ENCODE data around the gene ATG10.
A peak's percentile ranks its signal among the peaks of the same experiment; 100 is the strongest.
"Not testable (repeated sequence)": the region's sequence is repeated elsewhere in the genome, so short reads cannot be mapped to it uniquely, and the experiment has no call there.

ATG10 gene

GRCh38 chr5:82222597-82223574 lies 251.1 kb downstream of the ATG10 start:
- no peak for DNase-seq (ENCODE audit: low read depth)

DNA sequence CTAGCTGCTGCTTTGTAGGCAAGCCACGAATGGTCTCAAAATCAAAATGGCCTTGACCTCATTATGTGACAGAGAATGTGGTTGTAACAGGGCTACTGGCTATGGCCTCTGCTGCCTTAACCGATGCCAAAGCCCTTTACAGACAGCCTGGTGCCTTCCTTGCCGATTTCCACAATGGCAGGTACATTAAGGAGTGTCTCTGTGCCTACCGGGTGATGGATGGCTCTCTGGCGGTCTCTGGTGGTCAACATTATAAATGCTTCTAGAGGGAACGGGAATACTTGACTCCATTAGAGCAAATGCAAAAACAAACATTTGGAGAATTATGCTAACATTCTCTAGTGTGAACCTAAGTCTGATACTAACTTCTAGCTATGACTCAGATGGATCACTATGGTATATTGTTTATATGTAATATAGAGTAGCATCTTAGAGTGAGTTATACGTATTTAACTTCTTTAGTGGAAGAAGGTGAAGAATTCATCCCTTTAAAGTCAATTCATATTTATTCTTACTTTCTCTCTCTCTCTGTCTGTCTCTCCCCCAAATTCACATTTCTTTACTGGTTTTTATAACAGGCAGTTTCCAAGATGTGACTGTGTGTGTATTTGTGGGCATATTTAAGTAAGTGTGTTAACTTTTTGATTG lies 253.8 kb downstream of the ATG10 start:
- DNase-seq (ENCODE audit: low read depth), result peak; percentile 41

GRCh38 chr5:82234885-82235284 lies 263.1 kb downstream of the ATG10 start:
- no peak for DNase-seq (ENCODE audit: low read depth)

- no peak for DNase-seq (ENCODE audit: low read depth)
These were observed 272.3 kb downstream of the ATG10 start for GRCh38 chr5:82244151-82244550.

GRCh38 chr5:82244854-82245635 lies 273.2 kb downstream of the ATG10 start:
- DNase-seq (ENCODE audit: low read depth), result no peak

GRCh38 chr5:82246960-82247574 lies 275.2 kb downstream of the ATG10 start:
- no peak for DNase-seq (ENCODE audit: low read depth)

DNA sequence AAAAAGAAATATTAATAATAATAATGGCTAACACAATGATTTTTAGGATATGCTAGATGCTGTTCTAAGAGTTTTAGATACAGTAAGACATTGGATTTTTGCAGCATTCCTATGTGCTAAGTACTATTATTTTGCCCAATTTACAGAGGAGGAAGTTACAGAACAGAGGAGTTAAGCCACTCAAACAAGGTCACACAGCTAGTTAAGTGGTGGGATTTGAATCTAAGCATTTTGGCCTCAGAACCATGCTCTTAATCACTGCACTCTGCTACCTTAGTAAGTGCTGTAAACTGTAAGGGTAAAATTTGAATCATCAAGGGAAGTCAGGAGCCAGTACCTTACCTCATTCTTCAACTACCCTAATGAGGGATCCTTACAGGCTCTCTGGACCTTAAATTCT lies 280.9 kb downstream of the ATG10 start:
- no peak for DNase-seq (ENCODE audit: low read depth)

DNA sequence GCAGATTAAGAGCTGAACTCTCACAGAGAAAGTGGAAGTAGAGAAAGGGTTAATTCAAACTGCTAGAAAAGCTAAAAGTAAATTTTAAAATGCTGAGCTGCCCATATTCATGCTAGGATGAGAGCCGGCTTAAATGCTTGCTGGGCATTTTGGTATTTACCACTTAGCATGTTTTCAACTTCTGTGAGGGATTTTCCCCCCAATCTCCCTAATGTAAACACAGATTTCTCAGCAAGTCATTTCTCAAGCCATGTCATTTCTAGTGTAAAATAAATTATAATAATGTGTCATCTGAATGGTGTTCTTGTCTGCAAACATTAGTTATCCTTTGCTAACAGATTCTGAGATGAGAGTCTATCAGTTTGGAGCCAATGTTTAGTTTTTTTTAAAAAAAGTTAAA lies 284.0 kb downstream of the ATG10 start:
- no peak for DNase-seq (ENCODE audit: low read depth)

- DNase-seq (ENCODE audit: low read depth), result no peak
These were observed 285.4 kb downstream of the ATG10 start for GRCh38 chr5:82257247-82257646.

DNA sequence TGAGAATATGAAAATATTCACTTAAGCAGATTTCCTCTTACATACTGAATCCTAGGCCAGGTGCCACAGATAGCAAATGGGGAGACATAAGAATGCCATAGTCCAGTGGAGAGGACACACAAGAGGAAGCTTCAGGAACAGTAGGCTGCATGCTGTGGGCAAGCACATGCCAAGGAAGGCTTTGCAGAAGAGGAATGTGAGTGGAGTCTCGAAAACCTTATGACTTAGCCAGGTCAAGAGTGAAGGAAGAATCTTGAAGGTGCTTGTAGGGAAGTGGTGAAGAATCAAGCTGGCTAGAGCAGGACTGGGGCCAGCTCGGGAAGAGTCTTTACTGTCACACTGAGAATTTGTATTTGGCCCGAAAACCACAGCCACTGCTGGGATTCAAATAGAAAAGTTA lies 285.9 kb downstream of the ATG10 start:
- no peak for DNase-seq (ENCODE audit: low read depth)

DNA sequence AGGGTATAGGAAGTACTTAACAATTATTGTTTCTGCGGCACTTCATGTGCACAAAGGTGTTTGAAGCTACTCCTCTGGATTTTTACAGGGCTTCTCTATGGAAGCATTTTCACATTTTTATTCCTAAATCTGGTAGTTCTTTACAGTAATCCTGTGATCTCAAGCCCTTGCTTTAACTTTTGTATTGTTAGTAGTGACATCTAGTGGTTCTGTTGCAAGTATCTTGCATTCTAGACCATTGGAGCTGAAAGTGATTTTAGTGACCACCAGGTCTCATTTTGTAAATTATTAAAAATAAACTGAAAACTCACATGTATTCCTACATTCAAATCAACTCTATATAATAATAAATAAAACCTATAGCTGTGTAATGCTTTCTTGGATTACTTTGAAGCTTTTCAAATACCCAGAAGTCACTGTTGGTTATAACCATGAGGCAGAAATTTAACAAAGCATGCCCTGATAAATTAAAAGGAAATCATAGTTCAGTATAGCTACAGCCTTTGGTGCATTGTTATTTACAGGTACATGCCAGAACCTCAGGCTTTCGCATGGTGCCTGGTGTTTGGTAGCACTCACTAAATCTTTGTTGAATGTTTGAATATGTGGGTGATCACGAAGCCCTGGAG lies 287.5 kb downstream of the ATG10 start:
- DNase-seq (ENCODE audit: low read depth), result no peak

DNA sequence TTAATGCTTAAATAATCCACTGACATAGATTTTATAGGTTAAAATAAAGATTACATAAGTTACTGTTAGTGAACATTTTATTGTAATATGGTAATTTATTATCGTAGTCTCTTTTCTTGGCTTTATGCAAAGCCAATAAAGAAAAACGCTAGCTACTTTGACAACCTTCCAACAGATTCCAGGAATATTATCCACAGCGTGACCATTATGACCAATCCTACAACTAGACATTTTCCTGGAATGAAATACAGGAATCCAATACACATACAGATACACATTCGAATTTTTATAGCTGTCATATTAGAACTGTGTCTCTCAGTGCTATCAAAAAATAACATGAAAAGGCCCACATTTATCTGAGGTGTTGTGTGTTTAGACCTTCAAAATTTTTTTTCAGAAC lies 293.2 kb downstream of the ATG10 start:
- DNase-seq (ENCODE audit: low read depth), result no peak

DNA sequence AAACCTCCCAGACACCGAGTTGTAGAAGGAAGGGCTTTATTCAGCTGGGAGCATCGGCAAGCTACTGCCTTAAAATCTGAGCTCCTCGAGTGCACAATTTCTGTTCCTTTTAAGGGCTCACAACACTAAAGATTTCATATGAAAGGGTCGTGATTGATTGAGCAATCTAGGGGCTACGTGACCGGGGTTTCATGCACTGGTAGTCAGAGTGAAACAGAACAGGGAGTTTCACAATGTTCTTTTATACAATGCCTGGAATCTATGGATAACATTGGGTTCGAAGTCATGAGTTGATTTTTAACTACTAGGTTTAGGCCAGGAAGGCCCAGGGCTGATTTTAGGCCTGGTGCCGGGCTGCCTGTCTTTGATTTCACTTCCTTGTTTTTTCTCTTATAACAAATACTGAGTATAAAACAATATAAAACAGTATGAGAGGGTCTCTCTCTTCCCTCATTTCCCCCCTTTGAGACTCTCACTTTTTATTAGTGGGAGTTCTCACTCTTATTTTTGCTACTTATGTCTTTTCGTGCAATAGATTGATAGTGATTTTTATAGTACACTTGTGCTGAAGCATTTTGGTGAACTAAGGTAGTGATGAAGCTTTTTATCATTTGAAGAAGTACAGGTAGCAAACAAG lies 295.6 kb downstream of the ATG10 start:
- not testable (repeated sequence) for DNase-seq (ENCODE audit: low read depth)

DNA sequence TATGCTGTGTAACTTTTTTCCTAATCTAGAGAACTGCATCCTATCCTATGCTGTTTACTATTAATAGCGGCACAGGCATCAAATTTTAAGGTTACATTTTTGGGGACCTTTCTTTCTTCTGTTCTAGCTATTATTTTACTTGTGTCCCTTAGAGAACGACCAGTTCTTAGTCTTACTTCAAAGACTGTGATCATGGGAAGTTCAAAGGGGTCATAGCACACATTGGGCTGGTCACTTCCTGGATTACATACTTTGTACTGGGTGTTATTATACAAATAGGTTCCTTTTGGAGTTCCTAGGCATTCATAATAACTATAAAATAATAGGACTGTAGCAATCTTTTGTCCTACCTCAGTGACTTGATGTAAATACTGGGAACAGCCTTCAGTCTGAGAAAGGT lies 297.5 kb downstream of the ATG10 start:
- not testable (repeated sequence) for DNase-seq (ENCODE audit: low read depth)

DNA sequence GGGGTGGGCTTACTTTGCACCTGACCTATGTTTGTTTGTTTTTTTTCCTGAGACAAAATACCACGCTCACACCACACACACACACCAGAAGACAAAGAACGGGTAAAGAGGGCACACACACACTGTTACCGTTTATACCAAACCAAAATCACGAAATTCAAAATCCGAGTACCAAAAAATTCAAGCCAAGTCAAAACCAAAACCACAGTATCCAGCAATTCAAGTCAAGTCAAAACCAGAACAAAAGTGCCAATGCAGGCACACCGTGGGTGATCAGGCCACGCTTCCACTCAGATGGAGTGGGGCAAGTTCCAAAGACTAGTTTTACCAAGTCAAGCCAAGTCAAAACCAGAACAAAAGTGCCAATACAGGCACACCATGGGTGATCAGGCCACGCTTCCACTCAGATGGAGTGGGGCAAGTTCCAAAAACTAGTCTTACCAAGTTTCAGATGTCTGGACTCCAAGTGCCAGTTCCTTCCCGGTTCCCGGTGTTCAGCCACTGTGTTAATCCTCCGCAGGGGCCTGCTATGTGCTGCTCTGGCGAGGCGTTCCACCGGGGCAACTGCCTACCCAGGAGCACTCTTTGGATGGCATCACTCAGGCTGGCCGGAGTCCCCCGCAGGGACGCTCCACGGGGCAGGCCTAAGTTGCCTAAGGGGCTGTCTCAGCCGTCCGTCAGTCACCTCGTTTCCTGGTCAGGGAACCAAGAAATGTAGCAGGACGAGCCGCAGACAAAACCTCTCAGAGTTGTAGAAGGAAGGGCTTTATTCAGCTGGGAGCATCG lies 300.9 kb downstream of the ATG10 start:
- not testable (repeated sequence) for DNase-seq (ENCODE audit: low read depth)

DNA sequence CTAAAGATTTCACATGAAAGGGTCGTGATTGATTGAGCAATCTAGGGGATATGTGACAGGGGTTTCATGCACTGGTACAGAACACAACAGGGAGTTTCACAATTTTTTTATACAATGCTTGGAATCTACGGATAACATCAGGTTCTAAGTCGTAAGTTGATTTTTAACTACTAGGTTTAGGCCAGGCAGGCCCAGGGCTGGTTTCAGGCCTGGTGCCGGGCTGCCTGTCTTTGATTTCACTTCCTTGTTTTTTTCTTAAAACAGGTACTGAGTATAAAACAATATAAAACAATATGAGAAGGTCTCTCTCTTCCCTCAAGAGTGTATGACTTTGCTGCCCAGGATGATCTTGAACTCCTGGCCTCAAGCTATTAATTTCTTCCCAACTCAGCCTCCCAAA lies 301.6 kb downstream of the ATG10 start:
- not testable (repeated sequence) for DNase-seq (ENCODE audit: low read depth)

DNA sequence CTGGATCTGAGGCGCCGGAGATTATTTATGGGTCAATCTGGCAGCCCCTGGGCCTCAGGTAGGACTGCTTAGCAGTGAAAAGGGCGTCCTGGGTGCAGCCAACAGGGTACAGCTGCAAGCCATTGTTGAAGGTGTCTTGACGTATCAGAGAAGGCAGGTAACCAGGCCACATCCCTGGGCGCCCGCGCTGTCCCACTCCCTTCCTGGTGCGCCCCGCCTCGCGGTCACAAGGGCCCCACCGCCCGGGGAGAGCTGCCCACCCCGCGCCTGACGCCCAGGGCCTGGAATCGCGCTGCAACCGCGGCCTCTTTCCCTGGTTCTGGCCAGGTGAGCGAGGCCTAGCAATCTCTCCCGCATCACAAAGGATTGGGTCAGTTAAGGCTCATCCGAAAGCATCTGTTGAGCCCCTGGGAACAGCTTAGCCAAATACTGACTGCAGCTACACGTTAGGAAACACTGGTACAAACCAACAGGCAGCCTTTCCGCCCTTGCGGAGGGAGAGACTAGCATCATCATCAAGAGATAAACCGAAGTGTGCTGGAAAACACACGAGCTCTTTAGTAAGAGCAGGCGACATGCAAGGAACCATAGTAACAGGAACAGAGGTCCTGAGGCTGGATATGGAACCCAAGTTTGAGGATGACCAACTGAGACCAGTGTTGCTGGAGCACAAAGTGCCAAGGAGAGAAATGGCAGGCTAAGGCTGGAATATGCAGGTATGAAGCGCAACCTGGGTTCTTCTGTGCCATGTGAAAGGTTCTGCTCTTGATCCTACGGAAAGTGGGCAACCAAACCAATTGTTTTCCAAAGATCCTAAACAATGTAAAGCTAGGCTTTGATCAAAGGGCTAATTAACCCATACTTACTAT lies 302.8 kb downstream of the ATG10 start:
- DNase-seq (ENCODE audit: low read depth), result no peak

GRCh38 chr5:82275216-82275664 lies 303.4 kb downstream of the ATG10 start:
- DNase-seq (ENCODE audit: low read depth), result no peak
